Measurements from ENCODE around the gene DLL1.

The DLL1 gene

DNA sequence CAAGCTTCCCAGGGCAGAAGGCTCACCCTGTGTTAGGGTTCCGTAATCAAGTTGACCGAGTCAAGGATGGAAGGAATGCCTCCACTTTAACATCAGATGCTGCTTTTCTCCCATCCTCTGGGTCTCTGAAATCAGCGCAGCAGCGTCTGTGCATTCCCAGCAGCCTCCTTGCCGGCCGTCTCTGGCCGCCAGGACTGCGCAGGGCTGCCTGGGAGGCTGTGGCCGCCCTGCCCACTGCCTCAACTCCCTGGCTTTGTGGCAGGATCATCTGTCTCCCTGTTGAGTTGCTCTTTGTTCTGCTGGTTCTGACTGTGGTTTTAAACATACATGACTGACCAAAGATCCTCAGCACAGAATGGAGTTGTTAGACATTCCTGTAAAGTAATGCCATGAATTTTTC, 56.5 kb downstream of the DLL1 start:
- DNase-seq (ENCODE audit: low read depth in 2 of 2, low spot score in 1 of 2): no peak

- no peak for DNase-seq (ENCODE audit: low read depth in 2 of 2, low spot score in 1 of 2)
These were observed 57.3 kb downstream of the DLL1 start for GRCh38 chr6:170233286-170234205.

Data from stimulated activated CD8-positive, alpha-beta memory T cell treated with anti-CD3 and anti-CD28 coated beads, Interleukin-4, amount 100 ng/mL, for 1 hour (primary cell).